Stimulated activated CD8-positive, alpha-beta memory T cell treated with anti-CD3 and anti-CD28 coated beads, Interleukin-15, amount 100 ng/mL, for 1 hour (primary cell): ENCODE measurements around the gene ADSS1.
"Not testable (repeated sequence)": the region's sequence is repeated elsewhere in the genome, so short reads cannot be mapped to it uniquely, and the experiment has no call there.

Experiments used
- DNase-seq: peaks from one replicate; pipeline ENCODE4 v3.0.0-alpha.2; 2020; ENCODE audit warnings: low read depth

ADSS1 gene

DNA sequence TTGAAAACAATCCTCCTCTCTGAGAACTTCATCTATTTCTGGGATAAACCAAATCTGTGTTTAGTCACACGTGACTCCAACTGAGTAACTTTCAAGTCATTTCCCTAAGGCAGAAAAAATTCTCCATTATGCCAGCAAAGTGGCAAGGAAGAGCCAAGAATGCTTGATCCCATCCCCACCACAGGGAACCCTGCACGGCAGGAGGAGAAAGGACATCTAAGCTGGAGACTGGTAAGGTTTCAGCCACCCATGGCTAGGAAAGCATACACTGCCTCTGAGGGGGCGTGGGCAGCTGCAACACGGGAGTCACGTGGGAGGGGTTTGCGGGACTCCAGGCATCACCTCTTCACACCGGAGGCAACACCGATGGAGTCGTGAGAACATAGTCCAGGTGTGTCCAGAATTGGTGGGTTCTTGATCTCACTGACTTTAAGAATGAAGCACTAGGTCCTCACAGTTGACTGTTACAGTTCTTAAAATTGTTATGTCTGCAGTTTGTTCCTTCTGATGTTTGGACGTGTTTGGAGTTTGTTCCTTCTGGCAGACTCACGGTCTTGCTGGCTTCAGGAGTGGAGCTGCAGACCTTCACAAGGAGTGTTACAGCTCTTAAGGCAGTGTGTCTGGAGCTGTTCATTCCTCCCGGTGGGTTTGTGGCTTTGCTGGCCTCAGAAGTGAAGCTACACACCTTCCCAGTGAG is 26.2 kb downstream of the ADSS1 start:
- DNase-seq = no peak

GRCh38 chr14:104750753-104751057 is 26.7 kb downstream of the ADSS1 start:
- not testable (repeated sequence) for DNase-seq

- no peak for DNase-seq
These were observed 27.8 kb downstream of the ADSS1 start for GRCh38 chr14:104751539-104752422.

- no peak for DNase-seq
These were observed 28.4 kb downstream of the ADSS1 start for GRCh38 chr14:104752423-104752734.

DNA sequence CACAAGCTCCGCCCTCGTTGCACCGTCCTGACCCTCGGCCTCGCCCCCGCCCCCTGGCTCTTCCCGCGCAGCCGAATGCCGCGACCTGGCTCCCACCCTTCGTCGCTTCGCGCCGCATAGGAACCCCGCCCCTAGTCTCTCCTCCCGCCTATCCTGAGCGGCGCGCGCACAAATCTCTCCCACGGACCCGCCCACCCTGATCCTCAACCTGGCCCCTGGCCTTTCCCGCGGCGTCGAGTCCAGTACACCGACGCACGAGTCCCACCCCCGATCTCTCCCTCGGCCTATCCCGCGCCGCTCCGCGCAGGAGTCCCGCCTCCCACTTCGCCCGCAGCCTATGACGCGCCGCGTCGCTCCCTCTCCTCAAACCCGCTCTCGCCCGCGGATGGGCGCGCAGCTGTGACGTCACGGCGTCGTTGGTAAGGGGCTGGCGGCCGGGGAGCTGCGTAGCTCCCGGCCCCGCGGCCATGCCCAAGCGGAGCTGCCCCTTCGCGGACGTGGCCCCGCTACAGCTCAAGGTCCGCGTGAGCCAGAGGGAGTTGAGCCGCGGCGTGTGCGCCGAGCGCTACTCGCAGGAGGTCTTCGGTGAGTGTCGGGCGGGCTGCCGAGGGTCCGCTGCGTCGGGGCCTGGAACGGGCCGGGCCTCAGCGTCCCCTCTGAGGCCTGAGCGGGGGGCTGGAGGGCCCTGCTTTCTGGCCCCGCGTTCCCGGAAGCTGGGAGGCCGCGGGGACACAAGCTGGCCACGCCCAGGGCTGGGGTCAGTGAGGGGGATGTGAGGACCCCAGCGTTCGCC is 28.9 kb downstream of the ADSS1 start, which contains the start of gene SIVA1:
Gene SIVA1, plus strand, starts transcription at position 413 of the 793 bp plus-strand sequence. Its CDS starts 55 bp downstream, at position 468.
- peak; percentile 98 for DNase-seq

- no peak for DNase-seq
These were observed 29.6 kb downstream of the ADSS1 start for GRCh38 chr14:104753528-104754212.

DNA sequence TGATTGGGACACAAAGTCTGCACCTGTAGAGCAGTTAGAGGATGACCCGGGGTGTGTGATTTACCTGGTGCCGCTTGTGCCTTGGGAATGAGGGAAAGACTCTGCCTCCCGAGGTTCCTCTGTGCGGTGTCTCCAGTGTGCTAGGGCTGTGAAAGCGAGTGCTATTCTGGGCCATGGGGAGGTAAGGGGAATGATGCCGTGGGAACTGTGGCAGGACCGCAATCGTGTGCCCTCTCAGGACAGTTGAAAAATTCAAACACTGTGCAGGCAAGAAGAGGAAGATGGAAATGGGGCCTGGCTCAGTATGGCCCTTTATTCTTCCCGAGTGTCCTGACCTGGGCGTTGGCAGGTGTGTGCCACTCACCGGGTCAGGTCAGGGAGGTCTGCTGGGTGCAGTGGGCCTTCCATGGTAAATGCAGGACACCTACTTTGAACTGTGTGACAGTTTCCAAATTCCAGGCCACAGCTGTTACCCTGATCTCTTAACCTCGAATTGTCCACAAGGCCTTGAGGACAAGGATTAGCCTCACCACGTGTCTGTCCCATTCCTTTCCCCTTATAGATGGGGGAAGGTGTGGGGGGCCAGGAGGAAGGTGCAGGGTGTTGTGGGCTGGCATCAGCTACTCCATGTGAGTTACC is 30.3 kb downstream of the ADSS1 start:
- no peak for DNase-seq

- DNase-seq = no peak
These were observed 31.6 kb downstream of the ADSS1 start for GRCh38 chr14:104755621-104756020.

DNA sequence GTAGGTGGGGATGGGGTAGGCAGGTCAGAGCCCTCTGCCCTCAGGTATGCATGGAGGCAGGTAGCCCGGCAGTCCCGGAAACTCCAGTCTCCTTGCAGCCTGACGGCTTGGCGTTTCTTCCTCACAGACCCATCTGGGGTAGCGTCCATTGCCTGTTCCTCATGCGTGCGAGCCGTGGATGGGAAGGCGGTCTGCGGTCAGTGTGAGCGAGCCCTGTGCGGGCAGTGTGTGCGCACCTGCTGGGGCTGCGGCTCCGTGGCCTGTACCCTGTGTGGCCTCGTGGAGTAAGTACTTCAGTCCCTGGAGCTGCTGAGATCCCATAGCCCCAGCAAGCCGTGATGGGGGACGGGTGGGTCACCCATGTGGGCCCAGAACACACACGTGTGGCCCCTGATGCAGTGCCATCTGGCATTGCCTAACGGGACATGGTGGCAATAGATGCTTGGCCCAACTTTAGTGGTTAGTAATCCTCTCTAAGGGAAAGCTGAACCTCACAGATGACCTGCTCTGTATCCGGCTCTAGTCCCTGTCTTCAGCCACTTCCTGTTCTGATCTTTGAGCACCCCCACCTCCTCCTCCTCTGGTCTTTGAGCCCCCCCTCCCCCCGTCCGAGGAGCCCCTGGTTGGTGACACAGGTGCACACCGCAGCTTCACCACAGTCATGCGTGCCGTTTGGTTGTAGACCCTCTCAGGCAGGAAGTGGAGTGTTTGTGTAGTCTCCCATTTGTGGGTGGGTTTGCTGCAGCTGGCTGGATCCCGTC is 32.6 kb downstream of the ADSS1 start:
- no peak for DNase-seq

GRCh38 chr14:104757238-104757585 is 33.2 kb downstream of the ADSS1 start:
- DNase-seq = no peak

GRCh38 chr14:104757681-104758392 is 33.8 kb downstream of the ADSS1 start:
- DNase-seq = no peak

DNA sequence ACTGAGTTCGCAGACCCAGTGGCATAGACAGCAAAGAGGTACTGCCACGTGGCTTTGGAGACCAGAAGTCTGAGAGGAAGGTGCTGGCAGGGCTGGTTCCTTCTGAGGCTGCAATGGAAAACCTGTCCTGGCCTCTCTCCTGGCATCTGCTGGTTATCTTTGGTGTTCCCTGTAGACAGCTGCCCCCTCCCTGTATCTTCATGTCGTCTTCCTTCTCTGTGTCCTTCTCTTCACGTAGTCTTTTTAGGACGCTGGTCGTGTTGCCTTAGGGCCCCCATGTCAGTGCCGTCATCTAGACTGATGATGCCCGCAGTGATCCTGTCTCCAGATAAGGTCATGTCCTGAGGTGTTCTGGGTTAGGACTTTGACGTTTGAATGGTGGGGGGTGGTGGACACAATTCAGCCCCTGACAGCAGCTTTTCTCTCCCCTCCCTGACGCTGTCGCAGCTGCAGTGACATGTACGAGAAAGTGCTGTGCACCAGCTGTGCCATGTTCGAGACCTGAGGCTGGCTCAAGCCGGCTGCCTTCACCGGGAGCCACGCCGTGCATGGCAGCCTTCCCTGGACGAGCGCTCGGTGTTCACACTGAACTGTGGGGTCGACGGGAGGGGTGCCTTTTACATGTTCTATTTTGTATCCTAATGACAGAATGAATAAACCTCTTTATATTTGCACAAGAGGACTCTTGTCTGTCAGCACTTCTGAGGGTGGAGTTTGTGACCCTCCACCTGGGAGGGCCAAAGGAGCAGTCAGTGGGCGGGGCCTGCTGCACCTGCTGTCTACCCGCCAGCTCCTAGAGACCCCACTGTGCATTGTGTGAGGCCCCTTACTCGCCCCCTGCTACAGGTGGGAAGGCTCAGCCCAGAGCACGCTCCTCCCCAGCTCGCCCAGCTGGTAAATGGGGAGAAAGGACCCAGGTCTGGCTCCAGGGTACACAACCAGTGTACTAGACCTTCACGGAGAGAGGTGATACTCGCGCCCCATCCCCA is 35.2 kb downstream of the ADSS1 start:
- no peak for DNase-seq

DNA sequence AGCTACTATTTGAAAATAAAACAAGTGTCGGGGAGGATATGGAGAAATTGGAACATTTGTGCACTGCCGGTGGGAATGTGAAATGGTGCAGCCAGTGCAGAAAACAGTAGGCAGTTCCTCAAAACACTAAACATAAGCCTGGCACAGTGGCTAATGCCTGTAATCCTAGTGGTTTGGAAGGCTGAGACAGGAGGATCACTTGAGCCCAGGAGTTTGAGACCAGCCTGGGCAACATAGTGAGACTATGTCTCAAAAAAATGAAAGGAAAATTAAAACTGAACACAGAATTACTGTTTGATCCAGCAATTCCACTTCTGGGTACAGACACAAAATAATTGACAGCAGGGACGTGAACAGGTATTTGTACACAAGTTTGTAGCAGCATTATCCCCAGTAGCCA is 41.5 kb downstream of the ADSS1 start:
- DNase-seq = no peak

DNA sequence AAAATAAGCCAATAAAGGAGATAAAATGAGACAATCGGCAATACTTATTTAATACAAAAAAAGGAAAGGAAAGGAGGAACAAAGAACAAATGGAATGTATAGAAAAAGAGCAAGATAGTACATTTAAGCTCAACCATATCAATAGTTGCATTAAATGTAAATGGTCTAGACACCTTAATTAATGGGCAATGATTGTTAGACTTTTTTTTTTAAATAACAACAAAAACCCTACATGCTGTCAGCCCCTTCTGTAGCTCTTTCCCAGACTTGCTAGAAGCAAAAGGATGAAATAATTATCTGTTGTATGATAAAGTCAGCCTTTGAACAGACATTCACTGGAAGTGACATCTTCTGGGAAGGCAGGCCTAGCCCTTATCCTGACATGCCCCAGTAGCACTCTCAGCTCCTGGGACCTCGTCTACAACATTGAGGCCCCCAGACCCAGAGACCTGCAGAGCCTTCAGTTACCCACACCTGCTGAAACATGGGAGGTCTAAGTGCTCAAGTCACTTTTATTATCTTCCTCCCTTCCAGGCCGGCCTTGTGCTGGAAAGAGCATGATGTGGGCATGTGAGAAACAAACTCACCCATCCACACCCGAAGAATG is 42.3 kb downstream of the ADSS1 start:
- no peak for DNase-seq

DNA sequence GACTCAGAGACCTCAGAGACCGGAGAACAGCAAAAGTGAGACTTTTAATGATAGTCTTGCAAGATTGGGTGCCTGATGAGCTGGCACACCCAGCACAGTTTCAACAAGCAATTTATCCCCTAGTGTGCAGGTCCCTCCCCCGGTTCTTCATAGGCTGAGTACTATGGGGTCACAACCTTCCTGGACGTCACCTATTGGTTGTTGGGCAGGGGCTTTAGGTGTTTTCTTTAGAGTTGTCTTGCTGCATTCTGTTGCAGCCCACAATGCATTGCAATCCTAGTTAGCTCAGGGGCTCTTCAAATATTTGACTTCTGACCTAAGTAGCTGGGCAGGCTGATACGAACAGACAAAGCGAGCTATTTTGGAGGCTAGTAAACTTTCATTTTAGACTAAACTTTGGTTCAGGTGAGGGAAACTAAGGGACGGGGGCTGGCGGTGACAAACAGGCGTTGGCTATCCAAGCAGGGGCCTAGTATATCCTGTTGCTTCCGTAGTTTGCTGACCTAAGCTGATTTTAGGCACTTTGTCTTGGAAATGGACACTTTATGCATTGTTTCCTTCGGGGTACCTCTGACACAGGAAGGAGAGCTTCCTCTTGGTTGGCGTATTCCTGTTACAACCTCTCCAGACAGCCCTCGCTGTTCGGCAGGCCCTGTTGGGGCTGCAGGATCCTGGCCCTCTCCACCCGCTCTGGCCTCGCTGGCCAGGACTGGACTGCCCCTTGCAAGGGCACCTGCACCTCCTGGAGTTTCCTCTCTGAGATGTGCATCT is 43.0 kb downstream of the ADSS1 start:
- no peak for DNase-seq

GRCh38 chr14:104767634-104767918 is 43.5 kb downstream of the ADSS1 start:
- DNase-seq = no peak

- DNase-seq = peak; percentile 93
These were observed 44.7 kb downstream of the ADSS1 start for GRCh38 chr14:104768437-104769323.
